ENCODE measurements around the gene MYCL. TPM values are rescaled to one million over a fixed set of nuclear protein-coding genes. Genes with fewer than 3 reads are reported as not detected.

Gene MYCL
- total RNA-seq, 1 donor from 2014 or later = 8.2 TPM

DNA sequence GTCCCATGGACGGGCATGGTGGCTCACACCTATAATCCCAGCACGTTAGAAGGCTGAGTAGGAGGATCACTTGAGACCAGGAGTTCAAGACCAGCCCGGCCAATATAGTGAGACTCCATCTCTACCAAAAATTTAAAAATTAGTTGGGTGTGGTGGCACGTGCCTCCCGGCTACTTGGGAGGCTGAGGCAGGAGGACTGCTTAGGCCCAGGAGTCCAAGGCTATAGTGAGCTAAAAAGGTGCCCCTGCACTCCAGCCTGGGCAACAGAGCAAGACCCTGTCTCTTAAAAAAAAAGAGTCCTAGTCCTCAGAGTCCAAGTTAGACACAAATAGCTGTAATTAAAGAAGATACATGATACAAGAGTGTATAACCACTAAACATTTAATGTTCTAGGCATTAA is 38.5 kb downstream of the MYCL start:
- no peak for DNase-seq (ENCODE audit: low read depth)
- TF ChIP-seq, protein P1, sequence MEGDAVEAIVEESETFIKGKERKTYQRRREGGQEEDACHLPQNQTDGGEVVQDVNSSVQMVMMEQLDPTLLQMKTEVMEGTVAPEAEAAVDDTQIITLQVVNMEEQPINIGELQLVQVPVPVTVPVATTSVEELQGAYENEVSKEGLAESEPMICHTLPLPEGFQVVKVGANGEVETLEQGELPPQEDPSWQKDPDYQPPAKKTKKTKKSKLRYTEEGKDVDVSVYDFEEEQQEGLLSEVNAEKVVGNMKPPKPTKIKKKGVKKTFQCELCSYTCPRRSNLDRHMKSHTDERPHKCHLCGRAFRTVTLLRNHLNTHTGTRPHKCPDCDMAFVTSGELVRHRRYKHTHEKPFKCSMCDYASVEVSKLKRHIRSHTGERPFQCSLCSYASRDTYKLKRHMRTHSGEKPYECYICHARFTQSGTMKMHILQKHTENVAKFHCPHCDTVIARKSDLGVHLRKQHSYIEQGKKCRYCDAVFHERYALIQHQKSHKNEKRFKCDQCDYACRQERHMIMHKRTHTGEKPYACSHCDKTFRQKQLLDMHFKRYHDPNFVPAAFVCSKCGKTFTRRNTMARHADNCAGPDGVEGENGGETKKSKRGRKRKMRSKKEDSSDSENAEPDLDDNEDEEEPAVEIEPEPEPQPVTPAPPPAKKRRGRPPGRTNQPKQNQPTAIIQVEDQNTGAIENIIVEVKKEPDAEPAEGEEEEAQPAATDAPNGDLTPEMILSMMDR (IDR thresholded peaks at IDR 0.05; ENCODE audit: insufficient read depth, low read length, poor library complexity, severe bottlenecking) = no peak
- Histone ChIP-seq H3K36me3 (ENCODE audit: control insufficient read depth, insufficient read depth, low read length) (no peaks in the 10 kb centered on the region), H3K27me3 (ENCODE audit: control insufficient read depth, insufficient read depth, low read length) (no peaks in the 10 kb centered on the region), H3K4me3 (ENCODE audit: low read depth, low read length) (no peak overlapping the region)

DNA sequence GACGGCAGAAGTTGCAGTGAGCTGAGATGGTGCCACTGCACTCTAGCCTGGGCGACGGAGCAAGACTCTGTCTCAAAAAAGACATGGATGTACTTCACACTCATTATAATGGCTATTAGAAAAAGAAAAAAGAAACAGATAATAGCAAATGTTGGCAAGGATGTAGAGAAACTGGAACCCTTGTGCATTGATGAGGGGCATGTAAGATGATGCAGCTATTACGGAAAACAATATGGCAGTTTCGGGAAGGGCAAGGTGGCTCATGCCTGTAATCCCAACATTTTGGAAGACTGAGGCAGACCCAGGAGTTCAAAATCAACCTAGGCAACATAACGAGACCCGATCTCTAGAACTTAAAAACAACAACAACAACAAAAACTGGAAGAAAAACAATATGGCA is 40.7 kb downstream of the MYCL start:
- Histone ChIP-seq H3K4me3 (ENCODE audit: low read depth, low read length) (no peak overlapping the region), H3K27me3 (ENCODE audit: control insufficient read depth, insufficient read depth, low read length) (no peaks in the 10 kb centered on the region), H3K36me3 (ENCODE audit: control insufficient read depth, insufficient read depth, low read length) (no peaks in the 10 kb centered on the region)
- TF ChIP-seq, protein P1 (IDR thresholded peaks at IDR 0.05; ENCODE audit: insufficient read depth, low read length, poor library complexity, severe bottlenecking) = no peak
- no peak for DNase-seq (ENCODE audit: low read depth)

DNA sequence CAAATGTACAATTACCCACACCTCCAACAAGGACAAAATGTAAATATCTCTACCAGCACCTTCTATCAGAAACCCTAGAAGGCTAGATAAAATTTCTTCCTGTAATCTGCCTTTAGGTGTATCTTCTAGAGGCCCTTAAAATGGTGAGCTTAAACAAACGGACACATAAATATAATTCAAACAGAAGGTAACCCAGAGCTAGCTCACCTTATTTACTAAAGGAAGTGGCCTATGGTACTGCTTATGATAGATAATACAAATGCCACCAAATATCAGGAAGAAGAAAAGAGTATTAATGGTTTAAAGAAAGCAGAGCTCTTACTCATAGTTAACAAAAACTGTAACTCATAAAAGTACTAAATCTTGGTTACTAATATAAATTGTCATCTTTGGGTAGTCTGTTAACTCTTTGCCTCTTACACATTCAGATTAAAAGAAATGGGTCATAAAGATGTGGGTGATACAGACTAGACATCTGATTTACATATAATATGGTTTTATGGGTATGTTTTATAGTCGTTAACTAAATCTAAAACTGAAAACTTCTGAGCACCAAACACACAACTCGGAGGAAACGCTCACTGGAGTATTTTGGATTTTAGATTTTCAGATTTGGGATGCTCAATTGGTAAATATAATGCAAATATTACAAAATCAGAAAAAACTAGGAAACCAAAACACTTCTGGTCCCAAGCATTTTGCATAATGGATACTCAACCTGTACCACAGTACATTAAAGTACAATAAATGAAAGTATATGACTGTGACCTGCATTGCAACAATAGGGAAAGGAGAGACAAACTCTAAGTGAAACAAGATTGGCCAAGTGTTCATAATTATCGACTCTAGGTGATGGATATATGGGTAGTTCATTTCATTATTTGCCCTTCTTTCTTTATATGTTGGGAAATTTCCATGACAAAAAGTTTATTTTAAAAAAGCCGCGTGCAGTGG is 41.6 kb downstream of the MYCL start:
- no peak overlapping the region for H3K4me3 ChIP-seq (ENCODE audit: low read depth, low read length)
- H3K36me3 ChIP-seq (ENCODE audit: control insufficient read depth, insufficient read depth, low read length) = no peaks in the 10 kb centered on the region
- no peaks in the 10 kb centered on the region for H3K27me3 ChIP-seq (ENCODE audit: control insufficient read depth, insufficient read depth, low read length)
- TF ChIP-seq, protein P1 (IDR thresholded peaks at IDR 0.05; ENCODE audit: insufficient read depth, low read length, poor library complexity, severe bottlenecking) = no peak
- DNase-seq (ENCODE audit: low read depth) = no peak

DNA sequence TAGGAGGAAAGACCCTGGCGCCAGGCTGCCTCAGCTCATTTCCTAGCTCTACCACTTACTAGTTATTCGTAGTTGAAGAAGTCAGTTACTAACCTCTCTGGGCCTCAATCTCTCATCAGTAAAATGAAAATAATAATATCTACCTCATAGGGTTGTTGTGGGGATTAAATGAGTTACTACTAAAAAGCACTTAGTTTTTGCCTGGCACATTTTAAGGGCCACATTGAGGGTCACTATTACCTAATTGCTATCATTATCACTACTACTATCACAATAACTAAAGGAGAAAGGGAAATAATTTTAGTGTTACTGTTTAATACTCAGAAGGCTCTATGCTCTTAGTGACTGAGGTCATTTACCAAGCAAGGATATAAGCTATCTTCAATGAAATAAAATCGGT is 43.4 kb downstream of the MYCL start:
- H3K27me3 ChIP-seq (ENCODE audit: control insufficient read depth, insufficient read depth, low read length) = no peaks in the 10 kb centered on the region
- TF ChIP-seq, protein P1 (IDR thresholded peaks at IDR 0.05; ENCODE audit: insufficient read depth, low read length, poor library complexity, severe bottlenecking) = no peak
- DNase-seq (ENCODE audit: low read depth) = no peak
- H3K36me3 ChIP-seq (ENCODE audit: control insufficient read depth, insufficient read depth, low read length) = no peaks in the 10 kb centered on the region
- H3K4me3 ChIP-seq (ENCODE audit: low read depth, low read length) = no peak overlapping the region

DNA sequence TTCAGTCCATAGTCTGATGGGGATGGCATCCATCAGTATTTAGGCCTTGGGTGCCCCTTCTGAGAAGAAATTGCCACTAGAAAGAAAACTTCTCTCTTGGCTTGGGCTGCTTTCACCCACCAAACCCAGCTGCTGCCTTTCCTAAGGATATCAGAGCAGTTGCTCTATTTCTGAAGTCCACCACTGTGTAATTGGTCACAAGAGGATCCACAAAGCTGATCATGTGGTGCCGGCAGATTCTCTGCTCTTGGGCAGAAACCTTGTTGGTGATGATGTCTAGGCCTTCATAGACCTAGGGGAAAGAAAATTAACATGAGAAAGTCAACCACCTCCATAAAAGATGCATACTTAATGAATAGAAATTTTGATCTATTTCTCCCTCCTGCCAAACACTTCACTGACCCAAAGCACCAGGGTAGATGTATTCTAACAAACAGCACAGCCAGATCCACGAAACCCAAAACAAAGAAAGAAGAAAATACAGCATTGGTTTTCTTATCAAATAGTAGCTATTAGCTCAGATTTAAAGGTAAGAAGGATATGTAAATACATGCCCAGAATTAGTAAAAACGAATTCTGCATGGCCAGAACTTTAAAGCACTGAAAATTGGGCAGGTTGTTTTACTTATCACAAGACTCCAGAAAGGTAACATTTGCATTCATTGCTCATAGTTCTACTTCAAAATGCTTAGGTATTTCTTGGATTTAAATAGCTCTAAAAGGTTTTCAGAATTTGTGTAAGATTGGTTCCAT is 44.4 kb downstream of the MYCL start:
- Histone ChIP-seq H3K27me3 (ENCODE audit: control insufficient read depth, insufficient read depth, low read length) (no peaks in the 10 kb centered on the region), H3K4me3 (ENCODE audit: low read depth, low read length) (no peak overlapping the region), H3K36me3 (ENCODE audit: control insufficient read depth, insufficient read depth, low read length) (no peaks in the 10 kb centered on the region)
- no peak for DNase-seq (ENCODE audit: low read depth)
- TF ChIP-seq, protein P1 (IDR thresholded peaks at IDR 0.05; ENCODE audit: insufficient read depth, low read length, poor library complexity, severe bottlenecking) = no peak
